Neural progenitor cell (in vitro differentiated cells): ENCODE measurements around the gene CPNE2.

Experiments
- EZH2 ChIP-seq: fragments of 200-600 bp; sonication (generic); IDR thresholded peaks from 2 replicates; pipeline ENCODE4 v1.6.1; 2017; ENCODE audit warnings: antibody characterized with exemption, mild to moderate bottlenecking, moderate library complexity
- EZH2phosphoT487 ChIP-seq: fragments of 200-600 bp; sonication (generic); IDR thresholded peaks from 2 replicates; pipeline ENCODE4 v1.6.1; 2017; ENCODE audit warnings: antibody characterized with exemption
- TF ChIP-seq, protein P1 (sequence below): fragments of 200-600 bp; sonication (generic); IDR thresholded peaks from 2 replicates; pipeline ENCODE4 v1.5.1; 2017; ENCODE audit warnings: antibody characterized with exemption, mild to moderate bottlenecking

DNA sequence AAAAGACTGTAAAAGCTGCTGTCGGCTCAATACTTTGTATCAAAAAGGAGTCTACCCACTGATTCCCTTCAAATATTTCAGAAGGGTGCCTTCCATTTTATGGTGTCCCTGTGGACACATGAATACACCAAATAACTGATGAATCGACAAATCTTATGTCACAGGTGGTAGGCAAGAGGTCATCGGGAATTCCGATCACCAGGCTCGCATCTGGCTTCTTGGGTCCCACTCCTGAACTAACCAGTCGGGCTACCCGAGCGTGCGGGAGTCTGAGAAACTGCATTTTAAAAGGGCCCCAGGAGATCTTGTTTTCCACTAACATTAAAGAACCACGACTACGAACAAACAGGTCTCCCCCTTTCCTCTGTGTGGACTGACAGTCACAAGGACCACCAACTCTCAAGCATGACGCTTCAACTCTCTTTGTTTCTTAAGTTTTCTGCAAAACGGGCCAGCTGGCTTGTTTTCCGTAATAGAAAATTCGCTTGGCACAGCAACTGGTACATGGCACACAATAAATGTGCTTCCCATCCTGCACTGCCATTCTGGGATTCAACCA, 92.6 kb downstream of the CPNE2 start:
- TF ChIP-seq, protein P1, sequence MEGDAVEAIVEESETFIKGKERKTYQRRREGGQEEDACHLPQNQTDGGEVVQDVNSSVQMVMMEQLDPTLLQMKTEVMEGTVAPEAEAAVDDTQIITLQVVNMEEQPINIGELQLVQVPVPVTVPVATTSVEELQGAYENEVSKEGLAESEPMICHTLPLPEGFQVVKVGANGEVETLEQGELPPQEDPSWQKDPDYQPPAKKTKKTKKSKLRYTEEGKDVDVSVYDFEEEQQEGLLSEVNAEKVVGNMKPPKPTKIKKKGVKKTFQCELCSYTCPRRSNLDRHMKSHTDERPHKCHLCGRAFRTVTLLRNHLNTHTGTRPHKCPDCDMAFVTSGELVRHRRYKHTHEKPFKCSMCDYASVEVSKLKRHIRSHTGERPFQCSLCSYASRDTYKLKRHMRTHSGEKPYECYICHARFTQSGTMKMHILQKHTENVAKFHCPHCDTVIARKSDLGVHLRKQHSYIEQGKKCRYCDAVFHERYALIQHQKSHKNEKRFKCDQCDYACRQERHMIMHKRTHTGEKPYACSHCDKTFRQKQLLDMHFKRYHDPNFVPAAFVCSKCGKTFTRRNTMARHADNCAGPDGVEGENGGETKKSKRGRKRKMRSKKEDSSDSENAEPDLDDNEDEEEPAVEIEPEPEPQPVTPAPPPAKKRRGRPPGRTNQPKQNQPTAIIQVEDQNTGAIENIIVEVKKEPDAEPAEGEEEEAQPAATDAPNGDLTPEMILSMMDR, result no peak
- no peak for TF ChIP-seq EZH2
- no peak for TF ChIP-seq EZH2phosphoT487
